ENCODE data around the gene LTB4R.
"Not testable (repeated sequence)": the region's sequence is repeated elsewhere in the genome, so short reads cannot be mapped to it uniquely, and the experiment has no call there.

LTB4R gene

GRCh38 chr14:24325041-24325530 is 13.8 kb downstream of the LTB4R start:
- DNase-seq: no peak

DNA sequence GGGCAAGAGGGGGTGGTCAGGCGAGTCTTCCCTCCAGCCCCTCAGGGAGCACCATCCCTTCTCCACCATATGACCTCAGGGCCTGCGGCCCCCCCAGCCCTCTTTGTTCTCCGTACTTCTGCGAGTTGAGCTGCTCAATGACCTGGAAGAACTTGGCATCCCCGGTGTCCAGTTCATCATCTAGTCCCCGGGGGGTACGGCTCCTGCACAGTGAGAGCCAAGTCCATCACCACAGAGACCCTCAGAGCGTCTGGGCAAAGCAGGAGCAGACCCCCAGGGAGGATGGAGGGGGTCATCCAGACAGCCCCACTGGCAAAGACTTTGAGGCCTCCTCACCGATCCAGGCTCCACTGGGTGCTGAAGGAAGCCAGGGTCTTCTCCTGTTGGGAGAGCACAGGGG is 14.7 kb downstream of the LTB4R start:
- DNase-seq: no peak

- peak; percentile 59 for DNase-seq
Observed at GRCh38 chr14:24327303-24327702, 16.0 kb downstream of the LTB4R start.

DNA sequence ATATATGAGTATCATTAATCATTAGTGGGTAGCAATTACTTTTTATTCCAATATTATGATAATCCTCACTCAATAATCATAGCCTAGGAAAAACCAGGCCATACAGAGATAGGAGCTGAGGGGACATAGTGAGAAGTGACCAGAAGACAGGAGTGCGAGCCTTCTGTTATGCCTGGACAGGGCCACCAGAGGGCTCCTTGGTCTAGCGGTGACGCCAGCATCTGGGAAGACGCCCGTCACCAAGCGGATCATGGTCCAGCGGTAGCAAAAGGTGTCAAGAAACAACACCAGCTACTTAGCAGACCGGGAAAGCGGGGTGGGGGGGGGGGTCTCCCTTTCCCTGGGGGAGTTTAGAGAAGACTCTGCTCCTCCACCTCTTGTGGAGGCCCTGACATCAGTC is 16.6 kb downstream of the LTB4R start:
- not testable (repeated sequence) for DNase-seq

DNA sequence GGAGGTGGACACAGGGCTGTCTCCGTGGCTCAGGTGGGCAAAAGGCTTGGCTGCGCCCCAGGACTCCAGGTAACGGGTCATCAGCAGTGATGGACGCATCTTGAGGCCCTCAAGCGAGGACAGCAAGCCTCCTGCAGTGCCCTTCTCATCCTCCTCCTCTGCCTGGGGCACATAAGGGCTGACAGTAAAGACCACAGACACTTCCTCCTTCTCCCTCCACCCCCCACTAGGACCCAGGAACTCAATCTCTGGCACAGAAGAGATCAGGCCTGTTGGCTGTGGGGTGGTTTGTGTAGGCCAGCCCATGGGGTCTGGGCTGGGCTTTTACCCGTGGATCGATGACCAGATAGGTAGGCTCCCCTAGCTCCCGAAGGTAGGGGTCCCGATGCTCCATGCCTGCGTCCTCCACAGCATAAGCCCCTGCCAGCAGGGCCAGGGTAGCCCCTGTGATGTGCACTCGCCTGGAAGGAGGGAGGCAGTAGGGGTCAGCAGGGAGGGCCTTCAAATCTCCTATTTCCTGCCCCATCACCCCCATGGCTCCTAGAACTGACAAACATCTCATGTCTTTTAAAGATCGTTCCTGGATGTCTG is 17.9 kb downstream of the LTB4R start:
- DNase-seq: no peak

- DNase-seq: no peak
Observed at GRCh38 chr14:24329736-24330135, 18.4 kb downstream of the LTB4R start.

DNA sequence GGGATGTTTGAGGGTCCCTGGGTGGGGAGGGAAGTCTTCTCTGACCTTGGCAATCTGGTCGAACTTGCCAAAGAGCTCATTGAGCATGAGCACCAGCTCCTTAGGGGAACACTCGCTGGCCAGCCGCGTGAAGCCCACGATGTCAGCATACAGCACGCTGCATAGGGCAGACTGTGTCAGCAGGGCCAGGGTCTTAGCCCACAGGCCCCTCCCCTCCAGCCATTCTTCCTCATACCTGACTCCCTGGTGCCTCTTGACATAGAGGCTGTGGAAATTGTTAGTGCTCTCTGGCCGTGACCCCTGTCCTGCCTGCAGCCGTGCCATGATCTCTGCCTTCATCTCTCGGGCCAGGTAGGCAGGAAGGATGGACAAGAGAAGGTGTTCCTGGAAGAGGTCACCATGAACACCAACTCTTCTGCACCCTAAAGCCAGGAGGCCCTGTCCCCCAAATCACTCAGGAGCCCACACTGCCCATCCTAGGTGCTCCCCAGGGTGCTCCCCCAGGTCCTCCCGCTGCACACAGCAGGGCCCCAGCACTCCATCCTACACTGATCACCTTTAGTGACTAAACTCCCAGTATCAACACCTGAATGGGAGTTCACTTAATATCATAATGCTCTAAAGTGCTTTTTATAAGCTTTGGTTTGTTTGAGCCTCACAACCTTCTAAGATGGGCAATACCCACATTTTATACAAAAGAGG is 19.8 kb downstream of the LTB4R start:
- no peak for DNase-seq

DNA sequence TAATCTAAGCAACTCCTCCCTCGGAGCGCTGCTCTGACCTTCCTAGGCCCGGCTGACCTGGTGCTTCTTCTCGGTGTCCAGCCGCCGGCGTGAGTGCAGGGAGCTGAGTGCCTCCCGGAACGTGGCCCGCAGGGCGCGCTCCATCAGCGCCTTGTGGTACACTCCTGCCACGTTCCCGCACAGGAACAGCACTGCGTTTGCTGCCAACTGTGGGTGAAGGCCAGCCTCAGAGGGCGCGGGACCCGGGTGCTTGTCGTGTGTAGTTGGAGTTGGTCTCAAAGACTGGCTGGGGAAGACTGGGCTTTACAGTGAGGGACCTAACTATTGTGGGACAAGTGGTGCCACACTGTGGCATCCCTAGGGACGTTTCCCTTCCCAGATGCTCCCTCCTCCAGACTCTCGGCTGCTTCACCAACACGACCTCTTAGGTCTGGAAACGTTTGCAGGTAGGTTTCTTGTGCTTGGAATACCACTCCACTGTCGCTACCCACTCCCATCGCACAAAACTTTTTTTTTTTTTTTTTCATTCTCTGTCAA is 20.5 kb downstream of the LTB4R start:
- DNase-seq: no peak

- peak; percentile 72 for DNase-seq
Observed at GRCh38 chr14:24332268-24332993, 21.1 kb downstream of the LTB4R start.

DNA sequence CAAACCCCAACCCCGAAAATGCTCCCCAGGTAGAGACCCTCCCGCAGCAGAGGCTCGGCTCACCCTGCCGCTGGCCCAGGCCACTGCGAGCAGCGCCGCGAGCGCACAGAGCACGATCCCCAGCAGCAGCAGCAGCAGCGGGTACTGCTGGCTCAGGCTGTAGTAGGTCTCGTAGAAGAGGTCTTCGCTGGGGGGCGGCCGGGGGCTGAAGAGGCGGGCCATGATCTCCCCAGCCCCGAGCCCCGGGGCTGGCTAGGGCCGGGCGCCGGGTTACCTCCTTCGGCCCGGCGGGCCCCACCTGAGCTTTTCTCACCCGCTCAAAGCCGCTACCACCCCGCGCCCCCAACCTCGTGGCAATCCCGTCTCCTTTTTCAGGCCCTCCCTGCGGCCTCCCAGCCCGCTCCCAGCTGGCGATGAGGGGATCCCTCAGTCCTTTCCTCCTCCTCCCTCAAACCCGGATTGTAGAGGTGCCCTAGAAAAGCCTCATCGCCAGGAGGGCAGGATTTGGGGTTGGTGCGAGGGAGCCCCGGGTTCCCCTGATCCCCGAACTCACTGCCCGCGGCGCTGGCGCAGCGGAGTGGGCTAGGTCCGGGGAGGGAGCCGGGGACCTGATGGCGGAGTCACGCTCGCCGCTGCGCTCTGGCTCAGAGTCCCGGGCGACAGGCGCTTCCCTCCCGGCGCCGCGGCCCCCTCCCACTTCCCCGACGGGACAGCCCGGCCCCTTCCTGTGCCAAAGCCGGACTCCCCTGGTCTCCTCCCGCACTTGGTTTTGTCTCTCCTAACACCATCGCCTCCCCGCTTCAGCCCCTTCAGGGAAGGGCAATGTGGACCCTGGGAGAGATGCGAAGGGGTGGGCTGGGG is 23.4 kb downstream of the LTB4R start, which contains the start of gene ADCY4:
ADCY4 (minus strand) TSS at position 641 of the 861 bp plus-strand sequence; CDS start at position 222, 419 bp downstream.
- no peak for DNase-seq

- DNase-seq: no peak
Observed at GRCh38 chr14:24335461-24336171, 24.3 kb downstream of the LTB4R start.

DNA sequence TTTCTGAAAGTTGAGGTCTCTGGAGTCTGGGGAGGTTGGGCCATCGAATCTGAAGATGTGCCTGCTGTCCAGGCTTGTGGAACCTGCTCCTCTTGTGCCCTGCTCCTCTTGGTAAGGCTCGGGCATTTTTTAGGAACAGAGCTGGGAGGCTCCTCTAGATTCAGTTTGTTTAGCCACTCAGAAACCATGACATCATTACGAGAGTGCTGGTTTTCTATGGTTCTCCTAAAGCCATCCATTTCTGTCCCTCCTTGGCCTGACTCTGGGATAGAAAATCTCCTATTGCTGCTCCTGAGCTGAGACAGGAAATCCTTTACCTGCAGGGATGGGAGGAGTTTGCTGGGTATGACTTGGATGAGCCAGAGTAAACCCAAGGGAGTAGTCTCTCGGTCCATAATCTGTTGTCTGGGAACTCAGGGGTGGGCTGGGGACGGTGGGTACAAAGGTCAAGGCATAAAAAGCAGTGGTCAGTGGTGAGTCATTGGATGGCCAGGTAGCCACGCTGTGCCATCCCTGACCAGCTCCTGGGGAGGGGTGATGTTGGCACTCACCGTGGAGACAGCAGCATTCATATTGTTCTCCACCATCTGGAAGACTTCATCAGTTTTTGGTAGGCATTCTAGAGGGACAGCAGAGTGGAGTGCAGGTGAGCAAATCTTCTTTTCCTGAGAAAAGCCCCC is 26.0 kb downstream of the LTB4R start:
- no peak for DNase-seq

- no peak for DNase-seq
Observed at GRCh38 chr14:24337824-24338175, 26.5 kb downstream of the LTB4R start.

DNA sequence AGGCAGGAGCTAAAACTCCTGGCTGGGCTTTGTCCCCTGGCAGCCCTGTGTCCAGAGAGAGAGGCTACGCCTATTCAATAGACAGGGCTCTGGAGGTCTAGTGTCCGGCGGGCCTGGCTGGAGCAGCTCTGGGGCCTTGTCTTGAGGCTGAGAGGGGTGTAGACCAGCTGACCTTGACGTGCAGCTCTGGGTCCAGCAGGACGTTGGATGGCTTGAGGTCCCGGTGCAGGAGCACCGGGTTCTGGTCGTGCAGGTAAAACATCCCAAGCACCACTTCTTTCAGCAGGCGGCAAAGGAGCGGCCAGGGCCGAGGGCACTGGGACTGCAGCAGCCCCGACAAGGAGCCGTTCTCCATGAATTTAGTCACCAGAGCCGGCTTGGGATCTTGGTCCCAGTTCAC is 27.5 kb downstream of the LTB4R start:
- no peak for DNase-seq

GRCh38 chr14:24339284-24340151 is 28.2 kb downstream of the LTB4R start, which contains the start of gene RIPK3:
Gene RIPK3 (minus strand): TSS chr14:24339991. CDS start chr14:24339826, 165 bp downstream.
- DNase-seq: no peak

DNA sequence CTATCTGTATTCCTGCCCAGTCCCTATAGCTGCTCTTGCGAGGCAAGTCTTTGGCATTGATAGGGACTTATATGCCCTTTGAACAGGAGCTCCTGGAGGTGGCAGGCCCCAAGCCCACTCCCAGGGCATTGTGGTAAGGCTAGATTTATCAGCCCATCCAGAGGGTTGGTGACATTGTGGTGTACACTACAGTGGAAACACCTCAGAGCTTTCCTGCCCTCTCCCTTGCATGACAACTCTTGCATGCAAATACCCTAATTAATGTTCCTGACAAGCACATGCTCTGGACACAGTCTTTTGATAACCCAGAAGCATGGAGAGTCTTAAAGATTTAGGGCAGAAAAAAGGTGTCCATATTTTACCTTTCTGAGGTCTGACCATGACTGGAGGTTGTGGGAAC is 29.3 kb downstream of the LTB4R start:
- no peak for DNase-seq

GRCh38 chr14:24342889-24343288 is 31.6 kb downstream of the LTB4R start:
- DNase-seq: no peak

DNA sequence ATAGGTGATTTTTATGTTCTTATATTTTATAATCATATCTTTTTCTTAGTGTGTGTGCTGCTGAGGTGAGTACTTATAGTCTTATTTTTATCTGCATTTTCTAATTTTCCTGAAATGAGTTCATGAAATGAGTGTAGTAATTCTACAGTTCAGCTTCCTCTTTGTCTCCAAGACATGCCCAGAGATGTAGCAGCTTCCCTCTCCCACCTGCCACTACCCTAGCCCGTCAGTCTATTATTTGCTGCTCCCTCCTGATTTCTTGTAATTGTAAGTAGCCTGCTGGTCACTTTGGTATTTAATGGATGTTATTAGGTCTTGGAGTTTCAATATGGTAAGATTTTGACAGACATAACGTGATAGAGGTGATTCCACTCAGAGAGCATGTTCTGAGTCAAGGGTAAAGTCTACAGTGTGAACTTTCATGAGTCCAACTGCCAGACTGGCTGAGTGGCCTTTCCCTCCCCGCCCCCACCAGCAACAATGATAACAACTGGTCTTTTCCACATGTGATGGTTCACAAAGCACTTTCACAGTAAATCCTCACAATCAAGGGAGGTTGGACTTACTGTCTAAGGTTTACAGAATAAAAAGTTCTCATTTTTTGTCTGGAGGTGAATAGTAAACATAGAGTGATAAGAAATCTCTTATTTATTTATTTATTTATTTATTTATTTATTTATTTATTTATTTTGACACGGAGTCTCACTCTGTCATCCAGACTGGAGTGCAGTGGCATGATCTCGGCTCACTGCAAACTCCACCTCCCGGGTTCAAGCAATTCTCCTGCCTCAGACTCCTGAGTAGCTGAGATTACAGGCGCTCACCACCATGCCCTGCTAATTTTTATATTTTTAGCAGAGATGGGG is 32.7 kb downstream of the LTB4R start:
- DNase-seq: no peak

- no peak for DNase-seq
Observed at GRCh38 chr14:24347134-24347533, 35.8 kb downstream of the LTB4R start.

Measured in KG1 (cell line).